Loucy (cell line): ENCODE measurements around the gene RPUSD1.

Experiments
- CTCF ChIP-seq: fragments of 200-600 bp; sonication (generic); conservative IDR thresholded peaks from 2 replicates; pipeline ENCODE4 v1.5.1; 2014; ENCODE audit warnings: mild to moderate bottlenecking, antibody characterized with exemption, low read length
- EZH2phosphoT487 ChIP-seq: fragments of 200-600 bp; IDR thresholded peaks from 2 replicates; pipeline ENCODE4 v1.6.1; 2018; ENCODE audit warnings: antibody characterized with exemption, mild to moderate bottlenecking, moderate library complexity, borderline replicate concordance

GRCh38 chr16:824194-824593, 36.0 kb upstream of the RPUSD1 start:
- TF ChIP-seq CTCF (no peak), EZH2phosphoT487 (no peak)
